AG04449 (cell line): ENCODE data around the gene ARHGAP8.
"Not testable (repeated sequence)": the region's sequence is repeated elsewhere in the genome, so short reads cannot be mapped to it uniquely, and the experiment has no call there.

Experiments used
- CTCF ChIA-PET: fragments of 350-600 bp; formaldehyde crosslinking; extraction: SDS; loops from one replicate; lab custom pipeline; 2021; ENCODE audit warnings: antibody characterized with exemption; lab: Yijun Ruan, JAX
- POLR2A ChIA-PET: fragments of 400-600, 350-600 bp; formaldehyde crosslinking; extraction: SDS; loops from one replicate; lab custom pipeline; 2020; ENCODE audit warnings: antibody characterized with exemption, inconsistent platforms; lab: Yijun Ruan, JAX
- DNase-seq: peaks from one replicate; pipeline ENCODE4 v3.0.0-alpha.2; 2010; ENCODE audit warnings: low read depth, low spot score
- H3K4me3 ChIP-seq: 2 replicates; pipeline ENCODE4 v1.5.1; 2011; ENCODE audit warnings: low read depth, mild to moderate bottlenecking, control low read depth, low read length
- TF ChIP-seq, protein P1 (sequence below): IDR thresholded peaks from one replicate; pipeline ENCODE4 v1.5.1; 2011; ENCODE audit warnings: mild to moderate bottlenecking, moderate library complexity, low read length, control low read depth, inconsistent platforms; ENCODE audit not compliant: insufficient read depth; ENCODE audit errors: missing control alignments

Gene ARHGAP8

DNA sequence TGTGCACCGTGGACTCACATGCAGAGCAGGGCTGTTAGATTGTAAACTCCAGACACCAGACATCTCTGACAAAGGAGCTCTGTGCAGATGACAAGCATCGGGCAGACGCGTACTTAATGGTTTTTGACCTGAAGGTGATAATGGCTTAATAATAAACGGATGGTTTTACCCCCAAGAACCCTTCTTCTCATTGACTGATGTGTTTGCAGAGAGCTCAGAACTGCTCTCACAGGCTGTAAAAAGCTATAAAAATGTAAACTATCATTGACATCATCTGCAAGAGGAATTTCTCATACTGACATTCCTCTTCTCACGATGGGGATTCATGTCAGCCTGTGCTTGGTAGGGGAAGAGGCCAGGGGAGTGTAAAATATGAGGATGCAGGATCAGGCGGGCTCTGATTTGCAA is 8.6 kb upstream of the ARHGAP8 start:
- DNase-seq: peak; percentile 49
- ChIA-PET CTCF (interaction anchor here (1.0 to 2.0 kb wide), 3 partner anchors 8 to 59 kb away, joined by 4 to 9 read pairs (median 6); no protein-coding TSS in a partner anchor), POLR2A (no interaction called here)
- TF ChIP-seq, protein P1, sequence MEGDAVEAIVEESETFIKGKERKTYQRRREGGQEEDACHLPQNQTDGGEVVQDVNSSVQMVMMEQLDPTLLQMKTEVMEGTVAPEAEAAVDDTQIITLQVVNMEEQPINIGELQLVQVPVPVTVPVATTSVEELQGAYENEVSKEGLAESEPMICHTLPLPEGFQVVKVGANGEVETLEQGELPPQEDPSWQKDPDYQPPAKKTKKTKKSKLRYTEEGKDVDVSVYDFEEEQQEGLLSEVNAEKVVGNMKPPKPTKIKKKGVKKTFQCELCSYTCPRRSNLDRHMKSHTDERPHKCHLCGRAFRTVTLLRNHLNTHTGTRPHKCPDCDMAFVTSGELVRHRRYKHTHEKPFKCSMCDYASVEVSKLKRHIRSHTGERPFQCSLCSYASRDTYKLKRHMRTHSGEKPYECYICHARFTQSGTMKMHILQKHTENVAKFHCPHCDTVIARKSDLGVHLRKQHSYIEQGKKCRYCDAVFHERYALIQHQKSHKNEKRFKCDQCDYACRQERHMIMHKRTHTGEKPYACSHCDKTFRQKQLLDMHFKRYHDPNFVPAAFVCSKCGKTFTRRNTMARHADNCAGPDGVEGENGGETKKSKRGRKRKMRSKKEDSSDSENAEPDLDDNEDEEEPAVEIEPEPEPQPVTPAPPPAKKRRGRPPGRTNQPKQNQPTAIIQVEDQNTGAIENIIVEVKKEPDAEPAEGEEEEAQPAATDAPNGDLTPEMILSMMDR: no peak
- no peak overlapping the region for H3K4me3 ChIP-seq

DNA sequence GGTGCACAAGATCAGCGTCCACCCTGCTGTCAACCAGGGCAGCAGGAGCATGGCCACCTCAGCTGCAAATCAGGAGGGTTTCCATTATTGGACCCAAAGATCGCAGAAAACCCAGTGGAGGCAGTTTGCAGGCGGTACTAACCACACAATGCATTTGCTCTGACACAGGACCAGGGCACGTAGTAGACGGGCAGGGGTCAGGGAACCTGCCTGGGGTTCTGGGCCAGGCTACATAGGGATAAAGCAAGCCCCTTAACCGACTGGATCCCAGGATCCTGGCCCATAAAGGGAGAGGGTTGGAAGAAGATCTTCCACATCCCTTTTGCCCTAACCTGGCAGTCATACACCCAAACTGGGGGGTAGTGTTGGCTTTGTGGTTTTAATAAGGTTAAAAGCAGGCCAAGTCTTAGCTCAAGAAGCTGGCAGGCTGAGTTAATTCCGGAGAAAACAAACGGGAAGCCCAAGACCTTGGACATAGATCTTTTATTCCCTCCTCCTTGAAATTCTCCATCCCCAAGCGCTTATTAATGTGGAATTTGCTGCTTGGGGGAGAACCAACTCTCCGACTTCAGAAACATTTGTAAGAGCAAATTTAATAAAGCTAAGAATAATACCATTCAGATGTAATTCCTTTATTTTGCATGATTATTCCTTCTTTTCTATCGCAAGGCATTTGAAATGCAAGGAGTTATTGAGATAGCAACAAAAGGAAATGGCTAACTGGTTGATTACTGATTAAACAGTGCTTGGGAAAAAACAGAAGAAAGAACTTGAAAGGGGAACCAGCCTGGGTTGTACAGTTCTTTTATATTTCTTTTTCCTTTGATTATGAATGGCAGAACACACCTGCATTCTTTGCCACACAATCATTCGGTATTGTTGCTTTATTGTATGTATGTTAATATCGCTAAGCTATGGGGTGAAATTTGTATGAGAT is 6.3 kb upstream of the ARHGAP8 start:
- POLR2A ChIA-PET: no interaction called here
- DNase-seq: no peak
- CTCF ChIA-PET: interaction anchor here (1.3 to 2.3 kb wide), 3 partner anchors 8 to 12 kb away, joined by 4 to 5 read pairs (median 4); no protein-coding TSS in a partner anchor
- H3K4me3 ChIP-seq: no peak overlapping the region
- TF ChIP-seq, protein P1: no peak

DNA sequence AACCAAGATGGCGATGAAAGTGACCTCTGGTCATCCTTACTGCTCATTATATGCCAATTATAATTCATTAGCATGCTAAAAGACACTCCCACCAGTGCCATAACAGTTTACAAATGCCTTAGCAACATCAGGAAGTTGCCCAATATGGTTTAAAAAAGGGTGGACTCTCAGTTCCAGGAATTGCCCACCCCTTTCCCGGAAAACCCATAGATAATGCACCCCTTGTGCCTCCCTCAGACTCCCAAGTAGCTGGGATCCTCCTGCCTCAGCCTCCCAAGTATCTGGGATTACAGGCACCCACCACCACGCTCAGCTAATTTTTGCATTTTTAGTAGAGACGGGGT is 4.6 kb upstream of the ARHGAP8 start:
- CTCF ChIA-PET: not testable (repeated sequence)

DNA sequence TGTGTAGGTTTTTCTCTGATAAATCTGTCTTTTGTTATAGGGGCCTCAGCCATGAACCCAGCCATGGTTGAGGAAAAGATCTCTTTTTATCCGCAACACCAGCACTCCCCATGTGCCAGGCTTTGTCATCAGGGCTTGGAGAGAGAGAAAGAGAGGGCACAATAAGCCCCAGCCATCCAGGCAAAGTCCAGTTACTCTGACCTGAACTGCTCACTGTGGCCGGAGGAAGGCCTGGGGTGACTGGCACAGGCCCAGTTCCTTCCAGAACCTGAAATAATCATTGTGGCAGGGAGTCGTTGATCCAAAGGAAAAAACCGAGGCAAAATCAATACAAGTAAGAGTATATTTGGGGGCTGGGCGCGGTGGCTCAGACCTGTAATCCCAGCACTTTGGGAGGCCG is 3.9 kb upstream of the ARHGAP8 start:
- no peak for DNase-seq
- POLR2A ChIA-PET: no interaction called here
- TF ChIP-seq, protein P1: no peak
- H3K4me3 ChIP-seq: no peak overlapping the region
- CTCF ChIA-PET: no interaction called here

More for the DNA sequence above, 4.6 kb upstream of the ARHGAP8 start:
- DNase-seq, H3K4me3 ChIP-seq, POLR2A ChIA-PET: not testable (repeated sequence)

DNA sequence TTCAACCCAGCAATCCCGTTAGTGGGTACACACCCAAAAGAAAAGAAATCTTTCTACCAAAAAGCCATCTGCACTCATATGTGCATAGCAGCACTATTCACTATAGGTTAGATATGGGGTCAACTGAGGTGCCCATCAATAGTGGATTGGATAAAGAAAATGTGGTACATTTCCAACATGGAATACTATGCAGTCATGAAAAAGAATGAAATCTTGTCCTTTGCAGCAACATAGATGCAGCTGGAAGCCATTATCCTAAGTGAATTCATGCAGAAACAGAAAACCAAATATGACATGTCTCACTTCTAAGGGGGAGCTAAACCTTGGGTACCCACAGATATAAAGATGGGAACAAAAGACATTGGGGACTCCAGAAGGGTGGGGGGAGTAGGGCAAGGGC is 1.9 kb upstream of the ARHGAP8 start:
- no peak for DNase-seq
- CTCF ChIA-PET: interaction anchor here (1.3 kb wide), 1 partner anchor 14 kb away, joined by 4 read pairs; no protein-coding TSS in a partner anchor
- H3K4me3 ChIP-seq: no peak overlapping the region
- POLR2A ChIA-PET: no interaction called here
- TF ChIP-seq, protein P1: no peak

DNA sequence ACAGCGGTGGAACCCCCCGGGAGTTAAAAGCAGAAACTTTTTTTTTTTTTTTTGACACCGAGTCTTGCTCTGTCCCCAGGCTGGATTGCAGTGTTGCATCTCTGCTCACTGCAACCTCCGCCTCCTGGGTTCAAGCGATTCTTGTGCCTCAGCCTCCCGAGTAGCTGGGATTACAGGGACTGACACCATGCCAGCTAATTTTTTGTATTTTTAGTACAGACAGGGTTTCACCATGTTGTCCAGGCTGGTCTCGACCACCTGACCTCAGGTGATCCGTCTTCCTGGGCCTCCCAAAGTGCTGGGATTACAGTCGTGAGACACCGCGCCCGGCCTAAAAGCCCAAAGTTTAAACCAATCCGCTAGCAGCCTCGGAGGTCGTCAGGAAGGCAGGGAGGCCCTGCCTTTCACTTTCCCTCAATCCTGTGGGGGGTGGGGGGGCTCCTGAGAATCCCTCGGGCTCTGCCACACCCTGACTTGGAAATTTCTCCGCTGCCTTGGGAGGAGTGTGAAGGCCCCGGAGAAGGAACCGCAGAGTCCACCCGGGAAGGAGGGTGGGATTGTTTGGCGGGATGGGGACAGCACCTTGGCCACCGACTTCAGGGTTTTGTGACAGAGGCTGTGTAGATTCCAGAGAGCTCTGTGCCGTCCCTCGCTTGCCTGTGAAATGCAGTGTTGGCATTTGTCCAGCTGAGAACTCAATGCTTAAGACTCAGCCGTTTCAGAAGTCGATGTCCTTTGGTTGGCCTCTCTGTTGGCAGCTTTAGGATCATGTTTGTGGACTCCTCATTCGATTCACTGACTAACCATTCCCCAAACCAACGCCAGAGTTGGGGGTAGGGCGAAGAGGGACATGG is 1.0 kb downstream of the ARHGAP8 start:
- POLR2A ChIA-PET: no interaction called here
- peak; percentile 47 for DNase-seq

More for the DNA sequence above, 1.0 kb downstream of the ARHGAP8 start:
- TF ChIP-seq, protein P1: no peak
- CTCF ChIA-PET: interaction anchor here (0.9 to 1.6 kb wide), 3 partner anchors 17 to 69 kb away, joined by 3 to 7 read pairs (median 5); no protein-coding TSS in a partner anchor
- H3K4me3 ChIP-seq: no peak overlapping the region
